LNCaP clone FGC (cell line): ENCODE data around the gene SIN3B.

Experiments
- DNase-seq: peaks from one replicate; pipeline ENCODE4 v3.0.0-alpha.2; 2011; ENCODE audit warnings: low read depth
- H3K4me3 ChIP-seq: 2 replicates; pipeline ENCODE4 v1.5.1; 2011; ENCODE audit warnings: mild to moderate bottlenecking, low read depth, low read length, control low read depth
- TF ChIP-seq, protein P1 (sequence below): IDR thresholded peaks from 2 replicates; pipeline ENCODE4 v1.5.1; 2012; ENCODE audit warnings: mild to moderate bottlenecking; ENCODE audit not compliant: control insufficient read depth, insufficient read depth; ENCODE audit errors: extremely low read depth

SIN3B gene

GRCh38 chr19:16897856-16898161, 68.6 kb downstream of the SIN3B start:
- DNase-seq: no peak
- H3K4me3 ChIP-seq: no peak overlapping the region
- TF ChIP-seq, protein P1, sequence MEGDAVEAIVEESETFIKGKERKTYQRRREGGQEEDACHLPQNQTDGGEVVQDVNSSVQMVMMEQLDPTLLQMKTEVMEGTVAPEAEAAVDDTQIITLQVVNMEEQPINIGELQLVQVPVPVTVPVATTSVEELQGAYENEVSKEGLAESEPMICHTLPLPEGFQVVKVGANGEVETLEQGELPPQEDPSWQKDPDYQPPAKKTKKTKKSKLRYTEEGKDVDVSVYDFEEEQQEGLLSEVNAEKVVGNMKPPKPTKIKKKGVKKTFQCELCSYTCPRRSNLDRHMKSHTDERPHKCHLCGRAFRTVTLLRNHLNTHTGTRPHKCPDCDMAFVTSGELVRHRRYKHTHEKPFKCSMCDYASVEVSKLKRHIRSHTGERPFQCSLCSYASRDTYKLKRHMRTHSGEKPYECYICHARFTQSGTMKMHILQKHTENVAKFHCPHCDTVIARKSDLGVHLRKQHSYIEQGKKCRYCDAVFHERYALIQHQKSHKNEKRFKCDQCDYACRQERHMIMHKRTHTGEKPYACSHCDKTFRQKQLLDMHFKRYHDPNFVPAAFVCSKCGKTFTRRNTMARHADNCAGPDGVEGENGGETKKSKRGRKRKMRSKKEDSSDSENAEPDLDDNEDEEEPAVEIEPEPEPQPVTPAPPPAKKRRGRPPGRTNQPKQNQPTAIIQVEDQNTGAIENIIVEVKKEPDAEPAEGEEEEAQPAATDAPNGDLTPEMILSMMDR: no peak

GRCh38 chr19:16898361-16899015, 69.3 kb downstream of the SIN3B start:
- no peak for DNase-seq
- no peak overlapping the region for H3K4me3 ChIP-seq
- TF ChIP-seq, protein P1: no peak

GRCh38 chr19:16899566-16900075, 70.4 kb downstream of the SIN3B start:
- H3K4me3 ChIP-seq: no peak overlapping the region

DNA sequence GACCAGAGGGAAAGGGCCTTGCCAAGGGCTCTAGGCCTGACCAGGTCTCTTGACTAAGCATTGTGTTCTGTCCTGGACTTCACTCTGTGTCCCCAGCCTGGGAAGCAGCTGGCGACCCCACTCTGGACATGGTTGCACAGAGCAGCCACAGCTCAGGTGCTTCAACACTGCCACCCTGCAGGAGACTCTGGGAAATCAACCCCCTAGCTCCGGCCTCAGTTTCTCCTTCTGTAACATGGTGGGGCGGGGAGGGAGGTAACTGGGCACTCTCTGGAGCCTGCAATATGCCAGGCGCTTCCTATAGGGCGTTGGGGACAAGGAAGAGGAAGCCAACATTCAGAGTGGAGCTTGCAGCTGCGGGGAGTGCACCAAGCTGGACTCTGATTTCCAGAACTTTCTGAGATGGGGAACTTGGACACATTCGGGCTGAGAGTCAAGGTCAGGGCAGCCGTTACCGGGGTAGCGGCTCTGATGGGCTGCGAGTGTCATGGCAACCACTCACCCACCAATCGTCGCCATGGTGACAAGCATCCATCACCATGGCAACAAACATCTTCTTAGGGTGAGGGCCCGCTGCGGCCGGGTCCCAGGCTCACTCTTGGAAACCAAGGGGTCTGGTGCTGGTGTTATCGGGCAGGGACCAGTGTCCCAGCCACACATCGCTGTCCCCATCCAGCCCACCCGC, 72.4 kb downstream of the SIN3B start:
- TF ChIP-seq, protein P1: no peak
- DNase-seq: no peak
- H3K4me3 ChIP-seq: no peak overlapping the region

More at GRCh38 chr19:16899566-16900075, 70.4 kb downstream of the SIN3B start:
- TF ChIP-seq, protein P1: peak; percentile 37; the same call in 1 of the 2 replicates
- DNase-seq: no peak

DNA sequence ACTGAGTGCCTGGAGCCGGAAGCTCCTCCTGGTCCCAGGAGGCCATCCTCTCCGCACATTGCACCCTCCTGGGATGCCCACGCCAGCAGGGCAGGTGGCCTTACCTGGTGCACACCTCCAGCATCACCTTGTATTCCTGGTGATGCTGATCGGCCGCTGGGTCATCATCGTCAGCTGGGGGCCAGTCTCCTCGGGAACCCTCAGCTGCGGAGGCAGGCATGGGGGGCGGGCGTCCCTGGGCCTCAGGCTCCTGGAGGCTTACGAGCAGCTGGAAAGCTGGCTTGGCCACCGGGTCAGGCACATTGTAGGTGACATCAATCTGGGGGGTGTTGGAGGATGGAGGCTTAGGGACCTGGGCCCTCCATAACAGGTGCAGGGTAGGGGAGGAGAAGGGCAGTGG, 73.3 kb downstream of the SIN3B start:
- TF ChIP-seq, protein P1: no peak
- DNase-seq: no peak

GRCh38 chr19:16903347-16903746, 74.1 kb downstream of the SIN3B start:
- no peak overlapping the region for H3K4me3 ChIP-seq
- TF ChIP-seq, protein P1: no peak
- no peak for DNase-seq

More for the DNA sequence above, 73.3 kb downstream of the SIN3B start:
- no peak overlapping the region for H3K4me3 ChIP-seq
